Mesodermal cell (in vitro differentiated cells): ENCODE data around the gene NDUFAF3.
A peak's percentile ranks its signal among the peaks of the same experiment; 100 is the strongest.

Source experiments
- H3K27ac ChIP-seq: 2 replicates; pipeline ENCODE4 v1.7.0; 2013; ENCODE audit warnings: mild to moderate bottlenecking, low read depth, low read length, moderate library complexity; ENCODE audit not compliant: severe bottlenecking
- H3K36me3 ChIP-seq: 2 replicates; pipeline ENCODE4 v1.7.1; 2013; ENCODE audit warnings: mild to moderate bottlenecking, low read length, moderate library complexity; ENCODE audit not compliant: control insufficient read depth, insufficient read depth
- H3K4me1 ChIP-seq: one replicate; pipeline ENCODE4 v1.7.1; 2013; ENCODE audit warnings: mild to moderate bottlenecking, low read length; ENCODE audit not compliant: insufficient read depth, control insufficient read depth, poor library complexity, severe bottlenecking
- H3K4me3 ChIP-seq: 2 replicates; pipeline ENCODE4 v1.7.0; 2013; ENCODE audit warnings: low read length, control low read depth, mild to moderate bottlenecking; ENCODE audit not compliant: insufficient read depth, poor library complexity, severe bottlenecking; ENCODE audit errors: extremely low read depth
- H3K9me3 ChIP-seq: 2 replicates; pipeline ENCODE4 v1.7.1; 2013; ENCODE audit warnings: mild to moderate bottlenecking, low read length, moderate library complexity; ENCODE audit not compliant: control insufficient read depth
- WGBS, 2 experiments: methylation state at CpG; one replicate each; pipeline ENCODE4 v1.1.5; 2013; ENCODE audit warnings: missing lambda C conversion rate in 2 of 2; ENCODE audit not compliant: insufficient coverage in 2 of 2; 5-methylcytosine and 5-hydroxymethylcytosine counted together

The NDUFAF3 gene

DNA sequence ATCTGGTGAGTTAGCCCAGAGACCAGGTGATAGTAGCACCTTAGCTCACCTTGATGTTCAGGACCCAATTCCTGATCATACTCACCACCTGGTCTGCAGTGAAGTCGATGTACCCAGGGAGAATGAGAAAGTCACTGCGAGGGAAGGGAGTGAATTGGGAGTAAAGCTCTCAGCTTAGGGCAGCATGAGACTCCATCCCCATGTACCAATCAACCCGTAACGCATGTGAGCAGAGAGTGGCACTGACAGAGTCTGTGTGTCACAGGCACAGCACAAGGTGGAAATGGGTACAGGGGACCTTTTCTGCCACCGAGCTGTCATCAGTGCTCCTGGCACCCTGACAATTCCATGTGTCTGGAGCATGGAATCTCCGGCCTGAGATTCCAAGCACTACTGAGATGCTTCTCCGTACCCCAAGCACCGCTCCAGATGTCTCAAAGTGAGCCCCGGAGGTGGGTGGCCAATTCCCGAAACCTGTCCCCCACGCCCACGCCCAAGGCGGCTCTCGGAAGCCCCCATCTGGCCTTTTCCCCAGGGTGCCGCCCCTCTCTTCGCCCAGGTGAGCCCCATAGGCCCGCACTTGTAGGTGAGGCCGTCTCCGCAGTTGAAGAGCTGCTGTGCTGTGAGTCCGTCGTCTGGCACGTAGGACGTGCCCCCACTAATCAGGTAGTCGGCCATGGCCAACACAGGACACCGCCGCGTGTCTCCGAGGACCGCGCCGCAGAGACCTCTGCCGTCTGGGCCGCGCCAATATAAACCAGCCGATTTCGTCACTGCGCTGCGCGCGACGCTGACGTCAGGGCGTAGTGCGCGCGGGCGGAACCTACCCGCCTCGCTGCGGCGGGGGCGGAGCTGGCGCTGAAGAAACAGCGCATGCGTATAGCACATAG is 7.0 kb downstream of the NDUFAF3 start, which contains the start of gene IMPDH2:
Gene IMPDH2 (minus strand): TSS at position 726 of the 890 bp plus-strand sequence. CDS start 48 bp downstream, at position 678.
- 7 to 11% methylated on average over 49 to 53 of the region's 55 CpGs for WGBS, 2 experiments
- H3K27ac ChIP-seq: peak within 1 kb of the TSS; percentile 77
- peaks cover 88% of the 10 kb centered on the region for H3K36me3 ChIP-seq
- H3K4me3 ChIP-seq: peak within 1 kb of the TSS; percentile 58
- no peaks in the 10 kb centered on the region for H3K9me3 ChIP-seq
- no peaks in the 10 kb centered on the region for H3K4me1 ChIP-seq

- 0 to 7% methylated on average over 2 of the region's 7 CpGs for whole genome bisulfite sequencing, 2 experiments
- H3K4me1 ChIP-seq: no peaks in the 10 kb centered on the region
- H3K9me3 ChIP-seq: no peaks in the 10 kb centered on the region
- peak overlapping the region; percentile 55 for H3K27ac ChIP-seq
- H3K4me3 ChIP-seq: no peak overlapping the region
- H3K36me3 ChIP-seq: peaks cover 87% of the 10 kb centered on the region
These were observed 7.6 kb downstream of the NDUFAF3 start for GRCh38 chr3:49029563-49029884.

DNA sequence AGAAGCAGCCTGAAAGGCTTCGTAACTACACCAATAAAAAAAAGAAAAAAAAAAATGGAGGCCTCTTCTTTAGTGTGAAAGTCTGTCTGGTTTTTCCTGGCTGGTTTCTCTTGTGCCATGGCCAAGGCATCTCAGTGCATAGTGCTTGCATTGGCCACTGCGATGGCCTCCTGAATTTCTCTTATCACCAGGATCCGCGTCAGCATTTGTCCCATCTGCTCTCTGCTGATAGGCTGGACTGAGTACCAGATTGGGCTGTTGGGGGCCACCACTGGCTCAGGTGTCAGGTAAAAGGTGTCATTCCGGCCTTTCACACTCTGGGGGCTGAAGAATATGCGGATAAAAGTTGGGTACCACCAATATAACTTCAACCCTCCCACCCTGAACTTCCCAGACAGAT is 8.4 kb downstream of the NDUFAF3 start:
- H3K27ac ChIP-seq: no peak overlapping the region
- H3K36me3 ChIP-seq: peaks cover 87% of the 10 kb centered on the region
- WGBS, 2 experiments: 96 to 100% methylated on average over 3 to 4 of the region's 6 CpGs

DNA sequence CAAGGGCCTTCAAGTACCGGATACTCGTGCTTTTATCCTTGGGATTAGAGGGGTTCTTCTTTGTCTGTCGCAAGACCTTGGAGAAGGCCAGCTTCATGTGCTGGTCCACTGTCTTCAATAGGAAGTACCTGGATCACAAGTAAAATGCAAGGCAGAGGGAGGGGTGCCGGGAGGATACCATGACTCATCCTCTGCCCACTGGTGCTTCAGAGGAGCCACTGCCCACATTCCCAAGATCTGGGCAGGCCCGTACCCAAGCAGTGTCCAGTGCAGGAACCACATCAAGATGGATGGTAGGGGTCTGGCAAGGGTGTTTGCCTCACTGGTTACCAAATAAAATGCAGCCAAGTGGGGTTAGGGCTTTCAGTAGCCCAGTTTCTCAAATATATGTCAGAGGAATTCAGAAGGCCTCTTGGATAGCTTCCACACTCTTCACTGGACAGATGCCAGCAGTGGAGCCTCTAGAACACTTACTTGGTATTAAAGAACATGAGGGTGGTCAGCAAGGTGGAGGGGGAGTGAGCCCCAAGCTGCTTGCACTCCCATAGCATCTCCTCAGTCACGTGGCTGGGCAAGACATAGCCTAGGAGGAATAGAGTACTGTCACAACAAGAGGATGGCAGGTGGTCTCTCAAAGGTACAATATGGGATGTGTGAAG is 10.9 kb downstream of the NDUFAF3 start:
- Histone ChIP-seq H3K4me3 (no peak overlapping the region), H3K9me3 (no peaks in the 10 kb centered on the region), H3K27ac (no peak overlapping the region), H3K4me1 (no peaks in the 10 kb centered on the region), H3K36me3 (peaks cover 85% of the 10 kb centered on the region)
- WGBS, 2 experiments: 88 to 93% methylated on average over 5 of the region's 6 CpGs

More for the DNA sequence above, 8.4 kb downstream of the NDUFAF3 start:
- H3K4me1 ChIP-seq: no peaks in the 10 kb centered on the region
- no peaks in the 10 kb centered on the region for H3K9me3 ChIP-seq
- H3K4me3 ChIP-seq: no peak overlapping the region

DNA sequence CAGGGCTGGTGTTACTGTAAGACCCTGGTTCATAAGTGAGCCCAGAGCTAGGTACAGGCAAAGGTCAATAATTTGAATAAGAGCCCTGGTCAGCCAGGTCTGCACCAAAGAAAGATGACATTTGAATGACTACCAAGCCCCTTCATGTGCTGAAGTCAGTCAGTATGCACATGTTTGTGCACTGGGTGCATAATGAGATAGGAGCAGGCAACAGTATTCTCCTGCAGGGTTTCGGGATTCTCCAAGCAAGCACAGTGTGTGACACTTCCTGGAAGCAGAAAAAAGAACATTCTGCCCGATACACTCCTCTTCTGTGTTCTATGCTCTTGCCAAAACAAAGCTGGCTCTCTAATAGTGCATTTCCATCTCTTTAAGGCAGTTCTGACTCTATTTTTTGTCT is 12.7 kb downstream of the NDUFAF3 start:
- H3K36me3 ChIP-seq: peaks cover 94% of the 10 kb centered on the region
- H3K9me3 ChIP-seq: no peaks in the 10 kb centered on the region
- 90 to 94% methylated on average over 2 of the region's 2 CpGs for WGBS, 2 experiments
- H3K4me3 ChIP-seq: no peak overlapping the region
- H3K4me1 ChIP-seq: no peaks in the 10 kb centered on the region
- H3K27ac ChIP-seq: no peak overlapping the region

GRCh38 chr3:49035281-49035680 is 13.4 kb downstream of the NDUFAF3 start:
- no peak overlapping the region for H3K27ac ChIP-seq
- WGBS, 2 experiments: 93 to 94% methylated on average over 2 to 3 of the region's 3 CpGs
- H3K4me3 ChIP-seq: no peak overlapping the region
- H3K4me1 ChIP-seq: no peaks in the 10 kb centered on the region
- peaks cover 94% of the 10 kb centered on the region for H3K36me3 ChIP-seq
- no peaks in the 10 kb centered on the region for H3K9me3 ChIP-seq

DNA sequence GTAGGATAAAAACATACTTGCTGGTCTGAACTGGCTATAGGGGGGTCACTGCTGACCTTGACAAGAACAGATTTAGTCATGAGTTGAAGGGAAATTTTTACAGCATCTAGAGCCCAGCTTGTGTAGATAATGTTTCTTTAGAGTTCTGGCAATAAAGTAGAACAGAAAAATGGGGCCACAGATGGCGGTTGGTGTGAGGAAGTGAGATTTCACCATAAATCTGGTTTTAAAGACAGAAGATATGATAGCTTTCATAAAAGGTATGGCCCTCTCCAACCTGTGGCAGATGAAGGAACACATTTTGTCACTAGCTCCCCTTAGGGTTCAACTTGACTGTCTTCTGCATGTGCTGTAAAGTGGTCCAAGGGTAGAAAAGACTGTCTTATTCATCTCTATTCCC is 31.6 kb downstream of the NDUFAF3 start:
- no peak overlapping the region for H3K4me3 ChIP-seq
- no peaks in the 10 kb centered on the region for H3K4me1 ChIP-seq
- no peak overlapping the region for H3K27ac ChIP-seq
- peaks cover 90% of the 10 kb centered on the region for H3K36me3 ChIP-seq
- H3K9me3 ChIP-seq: no peaks in the 10 kb centered on the region
- 100% methylated on average over 1 of the region's 1 CpG; no CpG with 5 or more reads in 1 of the 2 experiments for WGBS, 2 experiments

- Histone ChIP-seq H3K9me3 (no peaks in the 10 kb centered on the region), H3K36me3 (peaks cover 84% of the 10 kb centered on the region), H3K4me3 (no peak overlapping the region), H3K4me1 (no peaks in the 10 kb centered on the region), H3K27ac (no peak overlapping the region)
- WGBS, 2 experiments: no CpG with 5 or more reads among the region's 2 CpGs
These were observed 32.5 kb downstream of the NDUFAF3 start for GRCh38 chr3:49054344-49054862.

- H3K9me3 ChIP-seq: no peaks in the 10 kb centered on the region
These were observed 35.3 kb downstream of the NDUFAF3 start for GRCh38 chr3:49057268-49057667.

GRCh38 chr3:49058011-49058410 is 36.1 kb downstream of the NDUFAF3 start:
- peaks cover 83% of the 10 kb centered on the region for H3K36me3 ChIP-seq
- H3K4me1 ChIP-seq: no peaks in the 10 kb centered on the region
- H3K4me3 ChIP-seq: no peak overlapping the region
- WGBS, 2 experiments: 86 to 98% methylated on average over 7 of the region's 7 CpGs
- no peak overlapping the region for H3K27ac ChIP-seq
- no peaks in the 10 kb centered on the region for H3K9me3 ChIP-seq

More at GRCh38 chr3:49057268-49057667, 35.3 kb downstream of the NDUFAF3 start:
- Histone ChIP-seq H3K4me1 (no peaks in the 10 kb centered on the region), H3K36me3 (peaks cover 86% of the 10 kb centered on the region), H3K4me3 (no peak overlapping the region), H3K27ac (no peak overlapping the region)
- 95 to 100% methylated on average over 10 of the region's 10 CpGs for WGBS, 2 experiments
